Measurements from ENCODE around the gene GLIPR1.
"Not testable (repeated sequence)": the region's sequence is repeated elsewhere in the genome, so short reads cannot be mapped to it uniquely, and the experiment has no call there.

The GLIPR1 gene

DNA sequence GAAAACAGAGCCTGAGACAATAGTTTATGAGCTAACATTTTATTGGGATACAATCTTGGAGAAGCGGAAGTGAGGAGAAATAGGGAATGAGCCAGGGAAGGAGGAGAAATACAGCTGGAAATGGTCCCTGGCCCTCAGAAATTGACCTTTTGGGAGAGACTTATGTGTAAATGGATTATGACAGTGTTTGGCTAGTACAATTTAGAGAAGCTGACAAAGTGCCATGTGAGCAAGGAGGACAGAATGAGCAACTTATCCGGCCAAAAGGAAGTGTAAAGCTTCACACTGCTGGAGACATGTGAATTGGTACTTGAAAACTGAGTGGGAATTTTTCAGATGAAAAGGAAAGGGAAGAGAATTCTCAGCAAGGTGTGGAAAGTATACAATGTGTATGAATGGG, 2.9 kb downstream of the GLIPR1 start:
- no peak for DNase-seq (ENCODE audit: low spot score)
- no peak for TF ChIP-seq CTCF (IDR thresholded peaks at IDR 0.05; ENCODE audit: borderline replicate concordance, control extremely low read depth, extremely low read depth, insufficient read depth, missing control alignments)
- in situ Hi-C loops (cut with MboI; ENCODE audit: low sequenced_read_pairs, unreplicated experiment), result loop anchor here (10.0 kb wide), 1 partner anchor 149 kb away; the partner anchor contains the start of genes CAPS2 and GLIPR1L1

DNA sequence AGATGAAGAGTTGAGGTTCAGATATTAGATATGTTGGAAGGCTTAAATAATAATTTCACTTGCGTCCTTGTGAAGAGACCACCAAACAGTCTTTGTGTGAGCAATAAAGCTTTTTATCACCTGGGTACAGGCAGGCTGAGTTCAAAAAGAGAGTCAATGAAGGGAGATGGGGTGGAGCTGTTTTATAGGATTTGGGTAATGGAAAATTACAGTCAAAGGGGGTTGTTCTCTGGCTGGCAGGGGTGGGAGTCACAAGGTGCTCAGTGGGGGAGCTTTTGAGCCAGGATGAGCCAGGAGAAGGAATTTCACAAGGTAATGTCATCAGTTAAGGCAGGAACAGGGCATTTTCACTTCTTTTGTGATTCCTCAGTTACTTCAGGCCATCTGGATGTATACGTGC, 3.9 kb downstream of the GLIPR1 start:
- not testable (repeated sequence) for DNase-seq (ENCODE audit: low spot score)
- in situ Hi-C loops (cut with MboI; ENCODE audit: low sequenced_read_pairs, unreplicated experiment), result loop anchor here (10.0 kb wide), 1 partner anchor 150 kb away; the partner anchor contains the start of genes CAPS2 and GLIPR1L1

- in situ Hi-C loops (cut with MboI; ENCODE audit: low sequenced_read_pairs, unreplicated experiment), result loop anchor here (10.0 kb wide), 1 partner anchor 153 kb away; the partner anchor contains the start of genes CAPS2 and GLIPR1L1
- no peak for TF ChIP-seq CTCF (IDR thresholded peaks at IDR 0.05; ENCODE audit: borderline replicate concordance, control extremely low read depth, extremely low read depth, insufficient read depth, missing control alignments)
- DNase-seq (ENCODE audit: low spot score), result no peak
Measured at GRCh38 chr12:75487308-75487707, 6.8 kb downstream of the GLIPR1 start.

DNA sequence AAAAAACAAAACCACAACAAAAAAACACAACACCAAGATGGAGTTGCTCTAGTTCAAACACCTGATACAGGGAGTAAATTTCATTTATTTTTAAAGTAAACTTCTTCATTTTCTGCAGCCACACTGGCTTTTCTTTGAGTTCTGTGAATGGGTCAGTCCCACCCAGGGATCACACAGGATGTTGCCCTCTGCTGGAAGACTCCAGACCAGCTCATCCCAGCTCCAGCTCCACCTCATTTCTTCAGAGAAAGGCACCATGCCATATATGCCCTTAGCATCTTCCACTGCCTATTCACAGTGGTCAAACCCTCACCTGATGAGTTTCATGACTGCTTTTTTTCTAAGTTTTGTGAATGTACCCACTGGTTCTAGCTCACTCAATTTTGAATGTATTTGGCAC, 8.0 kb downstream of the GLIPR1 start:
- in situ Hi-C loops (cut with MboI; ENCODE audit: low sequenced_read_pairs, unreplicated experiment), result loop anchor here (10.0 kb wide), 1 partner anchor 154 kb away; the partner anchor contains the start of genes CAPS2 and GLIPR1L1
- TF ChIP-seq CTCF (IDR thresholded peaks at IDR 0.05; ENCODE audit: borderline replicate concordance, control extremely low read depth, extremely low read depth, insufficient read depth, missing control alignments), result peak; percentile 31
- DNase-seq (ENCODE audit: low spot score), result no peak

DNA sequence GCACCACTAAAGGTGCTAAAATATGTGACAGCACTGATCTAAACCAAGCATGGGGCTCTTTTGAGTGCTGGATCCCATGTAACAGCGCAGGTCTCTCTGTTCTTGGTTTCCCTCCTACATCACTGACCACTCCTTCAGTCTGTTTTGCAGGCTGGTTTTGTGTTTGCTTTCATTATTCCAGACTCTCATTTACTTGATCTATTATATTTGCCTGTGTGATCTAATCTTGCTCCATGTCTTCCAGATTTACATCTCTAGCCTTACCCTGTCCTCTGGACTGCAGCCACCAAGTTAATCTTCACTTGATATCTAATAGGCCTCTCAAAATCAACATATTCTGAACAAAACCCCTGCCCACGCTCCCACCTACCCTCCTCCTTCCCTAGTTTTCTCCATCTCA, 8.6 kb downstream of the GLIPR1 start:
- TF ChIP-seq CTCF (IDR thresholded peaks at IDR 0.05; ENCODE audit: borderline replicate concordance, control extremely low read depth, extremely low read depth, insufficient read depth, missing control alignments), result no peak
- no peak for DNase-seq (ENCODE audit: low spot score)
- in situ Hi-C loops (cut with MboI; ENCODE audit: low sequenced_read_pairs, unreplicated experiment), result loop anchor here (10.0 kb wide), 1 partner anchor 154 kb away; the partner anchor contains the start of genes CAPS2 and GLIPR1L1

GRCh38 chr12:75489613-75490210, 9.2 kb downstream of the GLIPR1 start:
- no peak for DNase-seq (ENCODE audit: low spot score)

More at GRCh38 chr12:75489613-75490210, 9.2 kb downstream of the GLIPR1 start:
- no peak for TF ChIP-seq CTCF (IDR thresholded peaks at IDR 0.05; ENCODE audit: borderline replicate concordance, control extremely low read depth, extremely low read depth, insufficient read depth, missing control alignments)
- in situ Hi-C loops (cut with MboI; ENCODE audit: low sequenced_read_pairs, unreplicated experiment), result loop anchor here (10.0 kb wide), 1 partner anchor 155 kb away; the partner anchor contains the start of genes CAPS2 and GLIPR1L1

Measured in GM13976 (cell line).